GM18511 (cell line): ENCODE results near the gene RPGR.

Source experiments
- ATAC-seq: cut with Tn5 transposase; IDR thresholded peaks from one replicate; pipeline ENCODE4 v1.9.1; 2021; ENCODE audit warnings: mild to moderate bottlenecking, moderate library complexity; ENCODE audit not compliant: unreplicated experiment

The RPGR gene, protein sequence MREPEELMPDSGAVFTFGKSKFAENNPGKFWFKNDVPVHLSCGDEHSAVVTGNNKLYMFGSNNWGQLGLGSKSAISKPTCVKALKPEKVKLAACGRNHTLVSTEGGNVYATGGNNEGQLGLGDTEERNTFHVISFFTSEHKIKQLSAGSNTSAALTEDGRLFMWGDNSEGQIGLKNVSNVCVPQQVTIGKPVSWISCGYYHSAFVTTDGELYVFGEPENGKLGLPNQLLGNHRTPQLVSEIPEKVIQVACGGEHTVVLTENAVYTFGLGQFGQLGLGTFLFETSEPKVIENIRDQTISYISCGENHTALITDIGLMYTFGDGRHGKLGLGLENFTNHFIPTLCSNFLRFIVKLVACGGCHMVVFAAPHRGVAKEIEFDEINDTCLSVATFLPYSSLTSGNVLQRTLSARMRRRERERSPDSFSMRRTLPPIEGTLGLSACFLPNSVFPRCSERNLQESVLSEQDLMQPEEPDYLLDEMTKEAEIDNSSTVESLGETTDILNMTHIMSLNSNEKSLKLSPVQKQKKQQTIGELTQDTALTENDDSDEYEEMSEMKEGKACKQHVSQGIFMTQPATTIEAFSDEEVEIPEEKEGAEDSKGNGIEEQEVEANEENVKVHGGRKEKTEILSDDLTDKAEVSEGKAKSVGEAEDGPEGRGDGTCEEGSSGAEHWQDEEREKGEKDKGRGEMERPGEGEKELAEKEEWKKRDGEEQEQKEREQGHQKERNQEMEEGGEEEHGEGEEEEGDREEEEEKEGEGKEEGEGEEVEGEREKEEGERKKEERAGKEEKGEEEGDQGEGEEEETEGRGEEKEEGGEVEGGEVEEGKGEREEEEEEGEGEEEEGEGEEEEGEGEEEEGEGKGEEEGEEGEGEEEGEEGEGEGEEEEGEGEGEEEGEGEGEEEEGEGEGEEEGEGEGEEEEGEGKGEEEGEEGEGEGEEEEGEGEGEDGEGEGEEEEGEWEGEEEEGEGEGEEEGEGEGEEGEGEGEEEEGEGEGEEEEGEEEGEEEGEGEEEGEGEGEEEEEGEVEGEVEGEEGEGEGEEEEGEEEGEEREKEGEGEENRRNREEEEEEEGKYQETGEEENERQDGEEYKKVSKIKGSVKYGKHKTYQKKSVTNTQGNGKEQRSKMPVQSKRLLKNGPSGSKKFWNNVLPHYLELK

DNA sequence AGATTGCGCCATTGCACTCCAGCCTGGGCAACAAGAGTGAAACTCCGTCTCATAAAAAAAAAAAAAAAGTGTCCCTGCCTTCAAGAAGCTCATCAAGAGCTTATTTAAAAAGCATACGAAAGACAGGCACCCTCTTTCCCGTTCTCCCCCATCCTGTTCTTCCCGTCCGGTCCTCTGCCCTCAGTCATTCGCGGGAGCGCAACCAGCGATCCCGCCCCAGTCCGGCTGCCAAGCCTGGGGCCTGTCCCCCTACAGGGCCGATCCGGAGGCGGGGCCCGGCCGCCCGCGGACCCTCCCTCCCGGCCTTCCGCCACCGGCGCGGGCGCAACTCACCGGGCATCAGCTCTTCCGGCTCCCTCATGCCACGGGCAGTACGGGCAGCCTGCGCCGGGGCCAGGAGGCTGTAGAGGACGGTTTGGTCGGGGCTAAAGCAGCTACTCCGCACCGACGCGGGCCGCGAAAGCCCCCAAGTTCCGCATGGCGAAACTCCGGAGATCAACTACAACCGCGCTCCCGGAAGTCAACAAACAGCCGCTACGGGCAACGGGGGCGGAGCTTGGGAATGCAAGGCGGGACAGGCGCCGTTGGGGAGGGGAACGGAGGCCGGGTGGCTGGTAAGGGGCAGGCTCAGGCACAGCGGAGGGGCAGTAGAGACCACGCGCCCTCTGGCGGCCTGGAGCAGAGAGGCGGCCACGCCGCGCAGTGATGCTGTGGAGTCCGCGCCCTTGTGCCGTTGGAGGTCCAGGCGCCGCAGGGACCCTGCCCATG, at the start of gene RPGR:
Gene RPGR, minus strand, starts transcription at position 503 of the 768 bp plus-strand sequence. Its CDS starts 142 bp downstream, at position 361.
- ATAC-seq, result peak; percentile 95

DNA sequence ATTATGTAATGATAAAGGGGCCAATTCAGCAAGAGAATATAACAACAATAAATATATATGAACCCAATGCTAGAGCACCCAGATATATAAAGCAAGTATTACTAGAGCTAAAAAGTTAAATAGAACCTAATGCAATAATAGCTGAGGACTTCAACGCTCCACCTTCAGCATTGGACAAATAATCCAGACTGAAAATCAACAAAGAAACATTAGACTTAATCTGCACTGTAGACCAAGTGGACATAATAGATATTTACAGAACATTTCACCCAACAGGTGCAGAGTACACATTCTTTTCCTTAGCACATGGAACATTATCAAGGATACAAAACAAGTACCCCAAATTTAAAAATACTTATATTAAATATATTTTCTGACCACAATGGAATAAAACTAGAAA, 49.4 kb upstream of the RPGR start:
- ATAC-seq, result no peak

DNA sequence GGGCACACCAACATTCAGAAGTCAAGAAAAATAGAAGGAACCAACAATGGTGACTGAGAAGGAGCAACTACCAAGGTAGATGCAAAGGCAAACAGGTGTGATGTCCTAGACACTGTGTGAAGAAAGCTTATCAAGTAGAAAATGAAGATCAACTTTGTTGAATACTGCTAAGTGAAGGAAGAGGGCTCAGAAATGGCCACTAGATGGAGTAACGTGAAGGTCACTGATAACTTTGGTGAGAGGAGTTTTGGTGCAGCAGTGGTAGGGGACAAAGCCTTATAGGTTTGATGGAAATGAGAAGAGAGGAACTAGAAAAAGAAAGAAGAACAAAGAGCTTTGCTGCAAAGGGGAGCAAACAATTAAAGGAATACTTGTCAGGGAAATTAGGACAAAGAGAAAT, 48.6 kb upstream of the RPGR start:
- ATAC-seq, result no peak

DNA sequence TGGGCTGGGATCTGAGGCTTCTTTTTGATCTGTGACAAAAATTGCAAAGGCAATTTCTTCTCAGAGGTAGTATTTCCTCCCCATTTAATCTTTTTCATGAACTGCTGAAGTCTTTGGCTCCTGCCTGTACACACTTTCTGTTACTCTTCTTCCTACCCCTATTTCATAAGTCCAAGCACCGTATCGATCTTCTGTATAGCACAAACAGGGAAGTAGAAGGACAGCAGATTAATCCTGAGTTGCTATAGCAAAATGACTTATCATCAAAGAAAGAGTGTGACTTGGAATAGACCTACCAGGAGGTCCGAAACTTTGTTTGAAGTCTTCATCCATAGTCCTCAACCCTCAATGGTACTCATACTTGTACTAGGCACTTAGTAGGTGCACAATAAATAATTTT, 47.1 kb upstream of the RPGR start:
- ATAC-seq, result no peak

DNA sequence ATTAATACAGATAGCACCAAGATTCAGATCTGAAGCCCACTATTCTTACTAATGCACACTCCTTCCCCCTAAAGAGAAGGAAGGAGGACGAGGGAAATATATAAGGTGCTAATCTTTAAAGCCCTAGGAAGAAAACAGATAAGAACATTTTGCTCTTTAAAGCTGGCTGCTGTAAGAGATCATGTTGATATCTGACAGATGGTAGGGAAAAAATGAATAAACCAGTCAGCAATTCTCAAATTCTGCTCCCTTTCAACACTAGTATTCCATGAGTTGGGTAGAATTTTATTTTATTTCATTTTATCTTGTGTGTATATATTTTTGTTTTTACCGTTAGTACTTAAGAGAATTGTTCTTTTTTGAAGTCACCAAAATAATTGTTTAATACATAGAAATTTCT, 44.3 kb upstream of the RPGR start:
- no peak for ATAC-seq

DNA sequence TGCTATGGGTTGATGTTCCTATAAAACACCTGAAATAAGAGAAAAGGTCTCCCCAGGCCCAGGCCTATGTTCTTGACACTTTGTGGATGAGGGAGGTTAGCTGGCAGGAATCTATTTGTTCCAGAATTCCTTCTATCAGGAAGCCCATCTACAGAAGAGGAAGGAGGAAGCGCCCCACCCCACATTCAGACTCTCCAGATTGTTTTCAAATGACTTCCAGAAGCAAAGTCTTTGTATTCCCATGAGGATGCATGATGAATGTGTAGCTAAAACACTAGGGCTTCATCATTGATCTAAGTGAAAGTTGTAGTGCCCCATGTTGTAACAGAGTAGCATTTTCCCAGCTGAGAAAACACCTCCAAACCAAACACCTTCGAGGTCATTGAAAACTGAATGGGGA, 41.5 kb upstream of the RPGR start:
- no peak for ATAC-seq

DNA sequence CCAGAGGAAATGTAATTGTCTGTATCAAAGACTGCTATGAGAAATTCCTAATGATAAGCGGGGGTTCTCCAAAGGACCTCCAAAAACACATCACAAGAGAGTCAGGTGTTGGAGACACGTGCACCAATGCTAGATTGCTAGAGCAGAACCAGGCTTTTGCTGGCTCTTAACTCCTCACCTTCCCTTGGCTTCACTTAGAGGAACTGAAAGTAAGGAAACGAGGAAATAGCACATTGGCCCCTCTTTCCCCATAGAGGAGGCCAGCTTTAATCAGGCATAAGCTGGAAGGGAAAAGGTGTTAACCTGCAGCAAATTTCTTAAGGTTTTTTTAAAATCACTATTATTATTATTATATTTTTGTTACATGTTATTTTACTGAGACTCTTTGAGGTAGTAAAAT, 38.6 kb upstream of the RPGR start:
- no peak for ATAC-seq

DNA sequence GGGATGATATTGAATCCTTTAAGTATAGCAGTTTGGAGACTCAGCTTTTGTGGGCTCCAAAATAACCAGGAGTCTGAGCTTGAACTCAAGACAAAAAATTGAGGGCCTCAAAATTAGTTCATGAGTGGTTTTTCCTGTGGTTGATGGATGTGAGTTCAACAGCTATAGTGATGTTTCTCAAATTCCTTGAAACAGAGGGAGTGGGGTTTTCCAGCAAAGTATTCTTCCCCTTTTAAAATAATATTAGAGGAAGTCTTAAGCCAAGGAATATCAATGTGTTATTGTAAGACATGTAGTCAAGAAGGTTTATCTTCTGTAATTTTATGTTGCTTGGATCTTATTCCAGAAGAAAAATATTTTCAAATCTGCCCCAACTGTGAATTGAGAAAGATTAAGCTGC, 35.7 kb upstream of the RPGR start:
- no peak for ATAC-seq

DNA sequence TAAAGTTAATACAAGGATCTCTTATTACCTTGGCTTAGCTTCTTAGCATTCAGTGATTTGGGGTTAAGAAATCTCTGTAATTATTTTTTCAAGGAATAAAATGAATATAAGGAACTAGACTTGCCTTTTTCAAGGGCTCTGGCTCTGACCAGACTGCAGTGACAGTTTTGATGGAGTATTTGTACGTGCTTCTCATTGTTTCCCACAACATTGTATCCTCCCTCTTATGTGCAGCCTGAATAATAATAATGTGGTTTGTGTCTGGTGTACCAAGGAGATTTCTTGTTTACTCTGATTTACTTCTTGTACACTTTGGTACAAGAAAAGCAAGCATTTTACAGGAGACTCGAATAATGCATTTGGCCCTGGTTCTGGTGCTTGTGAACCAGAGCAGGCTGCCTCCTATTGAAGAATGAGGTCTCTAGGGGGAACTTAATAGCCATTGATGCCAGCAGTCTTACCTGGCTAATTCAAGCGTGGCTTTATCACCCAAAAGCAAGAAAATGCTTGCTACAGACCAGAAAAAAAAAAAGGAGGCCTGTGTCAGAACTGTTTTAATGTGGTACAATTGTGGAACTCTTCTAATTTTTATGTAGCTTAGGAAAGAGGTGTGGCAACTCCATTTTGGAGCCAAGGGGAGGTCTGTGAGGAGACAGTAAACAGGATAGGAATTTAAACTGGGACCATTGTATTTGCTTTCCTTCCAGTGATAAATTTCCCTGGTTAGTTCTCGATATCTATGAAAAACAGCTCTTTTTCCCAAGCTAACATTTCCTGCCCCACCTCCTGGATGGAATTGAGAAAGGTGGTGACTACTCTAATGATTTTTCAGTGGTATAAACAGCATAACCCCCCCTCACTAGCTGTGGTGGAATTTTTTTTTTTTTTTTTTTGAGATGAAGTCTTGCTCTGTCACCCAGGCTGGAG, 30.7 kb upstream of the RPGR start:
- ATAC-seq, result no peak

DNA sequence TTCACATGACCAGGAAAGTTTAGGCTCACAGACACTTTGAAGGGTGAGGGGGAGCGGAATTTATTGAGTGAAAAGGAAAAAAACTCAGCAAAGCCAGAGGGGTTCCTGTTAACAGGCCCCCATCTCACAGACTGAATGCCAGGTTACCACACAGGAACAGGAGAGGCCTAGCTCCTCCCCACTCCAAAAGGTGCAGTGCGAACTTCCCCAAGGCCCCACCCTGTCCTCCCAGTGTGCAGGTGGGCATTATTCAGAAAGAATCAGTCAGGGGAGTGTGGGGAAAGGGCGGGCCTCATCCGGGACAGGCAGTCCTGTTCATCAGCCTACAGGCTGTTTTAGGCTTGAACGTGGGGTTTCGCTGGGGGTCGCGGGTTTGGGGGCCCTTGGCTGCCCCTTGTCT, 29.1 kb upstream of the RPGR start:
- no peak for ATAC-seq

DNA sequence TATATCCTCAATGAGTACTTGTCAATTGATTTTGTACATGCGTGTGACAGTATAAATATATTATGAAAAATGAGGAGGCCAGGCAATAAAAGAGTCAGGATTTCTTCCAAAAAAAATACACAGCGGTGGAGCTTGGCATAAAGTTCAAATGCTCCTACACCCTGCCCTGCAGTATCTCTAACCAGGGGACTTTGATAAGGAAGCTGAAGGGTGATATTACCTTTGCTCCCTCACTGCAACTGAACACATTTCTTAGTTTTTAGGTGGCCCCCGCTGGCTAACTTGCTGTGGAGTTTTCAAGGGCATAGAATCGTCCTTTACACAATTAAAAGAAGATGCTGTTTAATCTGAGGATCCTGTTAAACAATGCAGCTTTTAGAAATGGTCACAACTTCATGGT, 25.1 kb upstream of the RPGR start, which contains the start of gene OTC:
Gene OTC, plus strand, starts transcription at position 243 of the 400 bp plus-strand sequence. Its CDS starts 93 bp downstream, at position 336.
- ATAC-seq, result no peak

DNA sequence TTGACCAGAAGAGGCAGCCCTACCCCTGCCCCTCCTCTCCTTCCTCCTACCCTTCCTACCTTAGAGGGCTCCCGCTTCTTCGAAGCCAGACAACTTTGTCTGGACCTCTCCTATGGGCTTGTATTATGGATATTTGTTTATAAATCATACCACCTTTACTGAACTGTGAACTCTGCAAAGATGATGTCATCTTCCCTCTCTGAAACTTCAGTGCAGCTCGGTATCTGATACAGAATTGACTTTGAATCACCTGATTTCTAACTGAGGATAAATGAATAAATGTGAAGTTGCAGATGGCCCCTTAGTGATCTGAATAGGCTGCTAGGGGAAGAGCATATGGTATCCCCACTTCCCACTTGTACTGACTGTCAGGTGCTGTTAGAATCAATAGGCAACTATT, 24.0 kb upstream of the RPGR start:
- no peak for ATAC-seq

DNA sequence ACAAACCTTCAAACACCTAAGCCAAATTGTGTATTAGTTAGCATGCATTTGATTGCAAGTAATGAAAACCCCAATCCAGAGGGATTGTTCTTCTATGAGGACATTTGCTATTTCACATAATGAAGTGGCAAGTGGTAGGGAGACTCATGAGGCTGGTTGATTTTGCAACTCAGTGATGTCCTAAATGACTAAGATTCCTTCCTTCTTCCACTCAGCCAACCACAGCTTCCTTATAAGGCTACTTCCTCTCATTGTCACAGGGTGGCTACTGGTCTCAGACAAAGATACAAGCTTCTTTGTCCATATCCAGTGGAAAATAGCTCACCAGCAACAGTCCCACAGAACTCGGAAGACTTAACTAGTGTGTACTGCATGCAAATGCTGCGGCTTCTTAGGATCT, 19.8 kb upstream of the RPGR start:
- peak; percentile 78 for ATAC-seq

DNA sequence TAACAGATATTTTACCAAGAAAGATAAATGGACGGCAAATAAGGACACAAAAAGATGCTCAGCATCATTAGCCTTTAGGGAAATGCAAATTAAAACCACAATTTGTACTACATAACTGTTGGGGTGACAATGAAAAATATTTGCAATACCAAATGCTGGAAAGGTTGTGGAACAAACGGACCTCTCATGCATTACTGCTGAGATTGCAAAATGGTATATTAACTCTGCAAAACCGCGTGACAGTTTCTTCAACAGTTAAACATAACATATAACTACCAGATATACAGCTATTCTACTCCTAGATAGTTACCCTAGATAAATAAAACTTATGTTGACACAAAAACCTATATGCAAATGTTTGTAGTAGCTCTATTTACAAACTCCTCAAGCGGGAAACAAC, 18.8 kb upstream of the RPGR start:
- ATAC-seq, result no peak

DNA sequence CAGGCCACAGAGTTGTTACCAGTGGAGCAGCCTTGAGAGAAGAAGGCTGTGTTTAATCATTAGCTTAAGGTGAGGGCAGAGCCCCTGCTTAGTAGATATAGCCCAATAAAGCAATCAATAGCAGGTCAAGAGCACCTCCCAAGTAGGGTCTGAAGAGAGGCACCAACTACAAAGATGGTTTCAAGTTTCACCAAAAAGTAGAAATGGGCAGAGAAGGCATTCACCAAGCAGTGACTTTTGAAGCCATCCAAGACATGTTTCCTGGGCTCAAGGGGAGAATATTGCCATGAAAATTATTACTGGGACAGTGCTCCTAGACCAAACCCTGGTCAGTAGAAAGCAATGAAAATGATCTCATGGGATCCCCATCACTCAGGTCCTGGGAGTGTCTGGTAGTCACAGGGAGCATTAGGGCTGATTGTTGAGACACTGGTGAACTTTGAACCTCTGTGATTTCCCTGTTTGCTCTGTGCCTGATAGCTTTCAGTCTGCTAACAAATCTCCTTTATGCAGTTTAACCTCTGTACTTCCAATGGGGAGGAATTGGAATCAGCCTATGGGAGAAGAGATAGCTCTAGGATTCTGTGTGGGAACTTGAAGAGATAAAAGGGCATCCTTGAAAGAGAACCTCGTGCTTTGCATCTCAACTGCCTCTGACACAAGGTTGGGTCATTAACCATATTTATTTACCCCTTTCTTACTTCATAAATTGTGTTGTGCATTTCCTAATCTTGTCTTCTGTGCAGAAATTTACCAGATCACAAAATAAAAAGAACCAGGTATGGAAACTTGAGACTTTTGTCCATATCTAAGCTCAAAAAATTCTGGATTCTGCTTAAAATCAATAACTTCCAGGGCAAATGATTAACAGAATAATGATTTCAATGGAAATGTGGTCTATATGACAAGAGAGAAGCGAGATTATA, 15.8 kb upstream of the RPGR start:
- no peak for ATAC-seq

DNA sequence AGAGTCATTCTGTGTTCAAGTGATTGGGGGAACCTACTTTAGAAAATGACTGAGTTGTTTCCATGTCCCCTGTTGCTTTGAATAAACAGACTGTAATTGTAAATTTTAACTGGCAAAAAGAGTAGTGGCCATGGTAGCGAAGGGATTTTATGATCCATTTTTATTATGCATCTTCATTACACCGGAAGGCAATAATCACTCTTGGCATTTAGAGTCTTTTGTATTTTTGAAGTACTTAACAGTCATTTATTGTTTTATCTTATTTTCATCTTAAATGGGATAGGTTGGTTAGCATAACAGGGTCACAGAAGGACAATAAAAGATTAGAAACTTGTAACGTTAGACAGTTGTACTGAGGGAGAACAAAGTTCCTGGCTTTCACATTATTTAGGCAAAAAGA, 14.1 kb upstream of the RPGR start:
- no peak for ATAC-seq

DNA sequence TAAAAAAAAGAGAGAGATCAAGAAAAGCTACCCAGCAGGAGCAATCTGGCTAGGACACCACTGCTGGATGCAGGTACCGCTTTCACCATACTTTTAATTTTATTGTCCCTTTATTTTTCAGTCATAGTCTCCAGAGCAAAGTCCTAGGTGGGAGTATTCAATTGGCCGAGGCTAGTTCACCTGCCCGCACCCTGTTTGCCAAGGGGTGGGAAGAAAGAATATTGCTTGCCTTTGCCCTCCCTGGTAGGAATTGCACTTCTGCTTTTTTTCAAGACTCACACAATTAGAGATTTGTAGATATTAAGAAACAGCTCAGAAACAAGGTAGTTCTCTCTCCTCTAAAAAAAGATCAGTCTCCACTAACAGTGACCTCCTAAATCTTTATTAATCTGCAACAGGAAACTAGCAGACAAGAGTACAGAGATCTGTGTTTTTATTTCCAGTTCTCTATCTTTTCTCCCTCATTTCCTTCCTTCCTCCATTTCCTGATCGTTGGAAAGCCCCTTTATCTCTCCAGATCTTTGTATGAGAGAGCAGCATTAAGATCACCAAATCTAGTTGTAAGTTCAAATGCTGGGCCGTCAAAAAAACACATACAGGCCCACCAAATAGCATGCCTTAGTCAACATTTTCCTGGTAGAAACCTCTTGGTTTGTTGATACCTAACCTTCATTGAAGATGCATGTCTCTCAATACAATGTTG, 9.4 kb upstream of the RPGR start:
- no peak for ATAC-seq

DNA sequence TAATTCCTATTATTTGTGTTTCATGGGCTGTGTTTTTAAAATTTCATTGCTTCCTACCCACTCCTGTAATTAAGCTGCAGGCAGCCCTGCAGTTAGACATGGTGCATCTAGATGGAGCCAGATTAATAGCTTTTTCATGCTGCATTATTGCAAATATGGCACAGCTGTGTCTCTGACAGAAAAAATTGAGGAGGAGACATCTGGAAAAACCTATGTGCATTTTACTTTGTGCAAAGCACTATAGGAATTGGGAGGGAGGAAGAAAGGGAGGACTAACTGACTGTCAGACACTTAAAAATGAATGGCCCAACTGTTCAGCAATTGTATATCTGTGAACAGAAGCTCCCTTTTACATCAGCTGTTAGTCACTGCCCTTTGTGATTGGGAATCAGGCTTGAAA, 8.1 kb upstream of the RPGR start:
- no peak for ATAC-seq
